ENCODE data around the gene CELSR1.

Gene CELSR1

GRCh38 chr22:46381731-46382130, 155.7 kb downstream of the CELSR1 start:
- Histone ChIP-seq H3K79me2 (ENCODE audit: control insufficient read depth, low read length) (no peaks in the 10 kb centered on the region), H4K20me1 (ENCODE audit: control insufficient read depth, insufficient read depth, low read depth, low read length) (no peaks in the 10 kb centered on the region), H3K27ac (ENCODE audit: low read depth, low read length) (no peak overlapping the region), H3K4me2 (ENCODE audit: low read length) (no peak overlapping the region), H3K4me1 (ENCODE audit: control insufficient read depth, low read length) (no peaks in the 10 kb centered on the region), H3K27me3 (ENCODE audit: control insufficient read depth, low read length) (no peaks in the 10 kb centered on the region), H3K9me3 (ENCODE audit: control insufficient read depth, insufficient read depth, low read length) (no peaks in the 10 kb centered on the region), H3K9me2 (replicated peaks; ENCODE audit: control insufficient read depth, low read length) (no peaks in the 10 kb centered on the region), H3K36me3 (ENCODE audit: control insufficient read depth, low read length) (no peaks in the 10 kb centered on the region), H3K4me3 (ENCODE audit: low read length) (no peak overlapping the region), H3F3A (ENCODE audit: control insufficient read depth, insufficient read depth) (no peaks in the 10 kb centered on the region)
- TF ChIP-seq EZH2phosphoT487 (IDR thresholded peaks at IDR 0.05; ENCODE audit: borderline replicate concordance, low read length): no peak
- TF ChIP-seq, protein P1, sequence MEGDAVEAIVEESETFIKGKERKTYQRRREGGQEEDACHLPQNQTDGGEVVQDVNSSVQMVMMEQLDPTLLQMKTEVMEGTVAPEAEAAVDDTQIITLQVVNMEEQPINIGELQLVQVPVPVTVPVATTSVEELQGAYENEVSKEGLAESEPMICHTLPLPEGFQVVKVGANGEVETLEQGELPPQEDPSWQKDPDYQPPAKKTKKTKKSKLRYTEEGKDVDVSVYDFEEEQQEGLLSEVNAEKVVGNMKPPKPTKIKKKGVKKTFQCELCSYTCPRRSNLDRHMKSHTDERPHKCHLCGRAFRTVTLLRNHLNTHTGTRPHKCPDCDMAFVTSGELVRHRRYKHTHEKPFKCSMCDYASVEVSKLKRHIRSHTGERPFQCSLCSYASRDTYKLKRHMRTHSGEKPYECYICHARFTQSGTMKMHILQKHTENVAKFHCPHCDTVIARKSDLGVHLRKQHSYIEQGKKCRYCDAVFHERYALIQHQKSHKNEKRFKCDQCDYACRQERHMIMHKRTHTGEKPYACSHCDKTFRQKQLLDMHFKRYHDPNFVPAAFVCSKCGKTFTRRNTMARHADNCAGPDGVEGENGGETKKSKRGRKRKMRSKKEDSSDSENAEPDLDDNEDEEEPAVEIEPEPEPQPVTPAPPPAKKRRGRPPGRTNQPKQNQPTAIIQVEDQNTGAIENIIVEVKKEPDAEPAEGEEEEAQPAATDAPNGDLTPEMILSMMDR (IDR thresholded peaks at IDR 0.05; ENCODE audit: low read depth, low read length, poor library complexity, severe bottlenecking): no peak

GRCh38 chr22:46381142-46381541, 156.3 kb downstream of the CELSR1 start:
- H3K4me3 ChIP-seq (ENCODE audit: low read length): no peak overlapping the region
- no peak overlapping the region for H3K4me2 ChIP-seq (ENCODE audit: low read length)
- H3K27ac ChIP-seq (ENCODE audit: low read depth, low read length): no peak overlapping the region
- H3K27me3 ChIP-seq (ENCODE audit: control insufficient read depth, low read length): no peaks in the 10 kb centered on the region
- H3K9me3 ChIP-seq (ENCODE audit: control insufficient read depth, insufficient read depth, low read length): peaks cover 3% of the 10 kb centered on the region; the same call in 1 of the 2 replicates
- no peaks in the 10 kb centered on the region for H3F3A ChIP-seq (ENCODE audit: control insufficient read depth, insufficient read depth)
- no peaks in the 10 kb centered on the region for H3K36me3 ChIP-seq (ENCODE audit: control insufficient read depth, low read length)
- H3K4me1 ChIP-seq (ENCODE audit: control insufficient read depth, low read length): no peaks in the 10 kb centered on the region
- no peaks in the 10 kb centered on the region for H4K20me1 ChIP-seq (ENCODE audit: control insufficient read depth, insufficient read depth, low read depth, low read length)
- TF ChIP-seq EZH2phosphoT487 (IDR thresholded peaks at IDR 0.05; ENCODE audit: borderline replicate concordance, low read length): no peak
- TF ChIP-seq, protein P1 (IDR thresholded peaks at IDR 0.05; ENCODE audit: low read depth, low read length, poor library complexity, severe bottlenecking): no peak
- H3K9me2 ChIP-seq (replicated peaks; ENCODE audit: control insufficient read depth, low read length): no peaks in the 10 kb centered on the region
- no peaks in the 10 kb centered on the region for H3K79me2 ChIP-seq (ENCODE audit: control insufficient read depth, low read length)

DNA sequence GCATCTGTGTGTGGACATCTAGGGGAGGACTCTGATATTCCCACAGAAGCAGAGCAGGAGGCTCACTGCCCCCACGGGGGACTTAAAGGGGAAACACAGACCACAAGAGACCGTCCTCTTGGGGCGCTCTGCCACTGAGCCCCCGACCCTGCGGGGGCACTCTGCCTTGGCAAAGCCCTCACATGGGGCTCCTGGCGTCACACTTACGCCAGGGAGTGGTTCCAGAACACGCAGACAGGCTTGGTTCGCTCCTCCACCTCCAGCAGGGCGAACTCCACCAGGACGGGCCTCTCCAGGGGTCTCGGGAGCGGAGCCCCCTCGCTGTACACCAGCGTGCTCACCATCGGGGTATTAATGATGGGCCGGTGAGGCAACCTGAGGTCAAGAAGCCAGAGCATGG, 156.8 kb downstream of the CELSR1 start:
- Histone ChIP-seq H3K4me1 (ENCODE audit: control insufficient read depth, low read length) (no peaks in the 10 kb centered on the region), H3K4me2 (ENCODE audit: low read length) (no peak overlapping the region), H3K27ac (ENCODE audit: low read depth, low read length) (no peak overlapping the region), H3F3A (ENCODE audit: control insufficient read depth, insufficient read depth) (no peaks in the 10 kb centered on the region), H3K36me3 (ENCODE audit: control insufficient read depth, low read length) (no peaks in the 10 kb centered on the region), H3K4me3 (ENCODE audit: low read length) (no peak overlapping the region), H3K9me3 (ENCODE audit: control insufficient read depth, insufficient read depth, low read length) (peaks cover 8% of the 10 kb centered on the region; the same call in 1 of the 2 replicates), H4K20me1 (ENCODE audit: control insufficient read depth, insufficient read depth, low read depth, low read length) (no peaks in the 10 kb centered on the region), H3K79me2 (ENCODE audit: control insufficient read depth, low read length) (no peaks in the 10 kb centered on the region), H3K9me2 (replicated peaks; ENCODE audit: control insufficient read depth, low read length) (no peaks in the 10 kb centered on the region), H3K27me3 (ENCODE audit: control insufficient read depth, low read length) (no peaks in the 10 kb centered on the region)
- TF ChIP-seq EZH2phosphoT487 (IDR thresholded peaks at IDR 0.05; ENCODE audit: borderline replicate concordance, low read length): no peak
- TF ChIP-seq, protein P1 (IDR thresholded peaks at IDR 0.05; ENCODE audit: low read depth, low read length, poor library complexity, severe bottlenecking): no peak

Data from DOHH2 (cell line).